HCT116 (cell line): ENCODE measurements around the gene CEP112. TPM values are rescaled to one million over a fixed set of nuclear protein-coding genes. Genes with fewer than 3 reads are reported as not detected.

Source experiments
- ATAC-seq: fragments of 200-7000 bp; cut with Tn5 transposase; 2 replicates; pipeline ENCODE4 v1.9.1; 2020; ENCODE audit warnings: mild to moderate bottlenecking, moderate library complexity
- BruUV-seq: library from RNA; stranded (reverse); fragments of 400-500 nt; replicated peaks from 2 replicates; lab custom pipeline; 2021; lab: Mats Ljungman, UMichigan
- CTCF ChIA-PET: fragments of 300-600 bp; sonication (Branson Sonifier 250); formaldehyde crosslinking; loops from one replicate; lab custom pipeline; 2021; ENCODE audit warnings: antibody characterized with exemption; lab: Charles Lee
- POLR2A ChIA-PET: fragments of 300-600, 350-600 bp; sonication (Branson Sonifier 250); formaldehyde crosslinking; loops from one replicate; lab custom pipeline; 2021; ENCODE audit warnings: antibody characterized with exemption; lab: Charles Lee
- RAD21 ChIA-PET, 2 experiments: fragments of 300-600 bp; sonication (Branson Sonifier 250); formaldehyde crosslinking; loops; one replicate each; lab custom pipeline; 2023; ENCODE audit warnings: low total read pairs in 2 of 2; ENCODE audit not compliant: uncharacterized antibody in 2 of 2, unreplicated experiment in 2 of 2, low non-redundant PET in 1 of 2; lab: Charles Lee
- DNase-seq: peaks from one replicate; pipeline ENCODE4 v3.0.0-alpha.2; 2010; ENCODE audit warnings: low read depth, low spot score
- H2AFZ ChIP-seq: fragments of 200-600 bp; shearing (Covaris generic), sonication (generic); 2 replicates; pipeline ENCODE4 v1.6.1; 2017; ENCODE audit warnings: low read depth, mixed run types, mixed read lengths, antibody characterized with exemption, low read length; ENCODE audit not compliant: poor library complexity, severe bottlenecking
- H3K27ac ChIP-seq: 2 replicates; pipeline ENCODE4 v1.5.1; 2012; ENCODE audit warnings: low read depth, low read length
- H3K27me3 ChIP-seq: fragments of 200-600 bp; sonication (generic); 2 replicates; pipeline ENCODE4 v1.6.1; 2016; ENCODE audit warnings: mixed run types, low read length, mixed read lengths; ENCODE audit not compliant: insufficient read depth
- H3K36me3 ChIP-seq, 2 experiments: fragments of 200-500 bp in 1 of 2; fragments of 200-600 bp in 1 of 2; sonication (Bioruptor generic) in 1 of 2; sonication (generic) in 1 of 2; 2 replicates each; pipeline versions ENCODE4 v1.5.1 to v1.6.1; 2014 to 2016; ENCODE audit warnings: low read length in 2 of 2, inconsistent platforms in 1 of 2, mixed read lengths in 1 of 2, mixed run types in 1 of 2; ENCODE audit not compliant: insufficient read depth in 2 of 2, control insufficient read depth in 1 of 2
- H3K4me1 ChIP-seq, 2 experiments: fragments of 200-600 bp in 1 of 2; sonication (generic) in 1 of 2; 2 replicates each; pipeline versions ENCODE4 v1.5.1 to v1.6.1; 2012 to 2017; ENCODE audit warnings: low read length in 2 of 2, inconsistent platforms in 1 of 2, mild to moderate bottlenecking in 1 of 2, mixed read lengths in 1 of 2, mixed run types in 1 of 2, moderate library complexity in 1 of 2; ENCODE audit not compliant: insufficient read depth in 2 of 2, control insufficient read depth in 1 of 2
- H3K4me2 ChIP-seq: fragments of 200-600 bp; sonication (generic); 2 replicates; pipeline ENCODE4 v1.6.1; 2017; ENCODE audit warnings: mixed run types, low read length, mixed read lengths
- H3K4me3 ChIP-seq, 2 experiments: fragments of 200-600 bp in 1 of 2; sonication (generic) in 1 of 2; replicated peaks in 1 of 2; 2 replicates each; pipeline ENCODE4 v1.5.1; 2011 to 2016; ENCODE audit warnings: low read length in 2 of 2, control low read depth in 1 of 2, low read depth in 1 of 2, mild to moderate bottlenecking in 1 of 2, mixed read lengths in 1 of 2, mixed run types in 1 of 2
- H3K79me2 ChIP-seq: fragments of 200-600 bp; sonication (generic); 2 replicates; pipeline ENCODE4 v1.6.1; 2017; ENCODE audit warnings: mild to moderate bottlenecking, mixed run types, low read length, moderate library complexity, mixed read lengths; ENCODE audit not compliant: insufficient read depth
- H3K9ac ChIP-seq: fragments of 200-600 bp; sonication (generic); 2 replicates; pipeline ENCODE4 v1.6.1; 2016; ENCODE audit warnings: low read length, mixed read lengths
- H3K9me2 ChIP-seq: fragments of 200-600 bp; sonication (generic), shearing (Covaris generic); 2 replicates; pipeline ENCODE4 v1.6.1; 2017; ENCODE audit warnings: mixed run types, mild to moderate bottlenecking, moderate library complexity; ENCODE audit not compliant: insufficient read depth
- H3K9me3 ChIP-seq, 2 experiments: fragments of 200-500 bp in 1 of 2; fragments of 200-600 bp in 1 of 2; sonication (Bioruptor generic) in 1 of 2; sonication (generic) in 1 of 2; 2 replicates each; pipeline ENCODE4 v1.6.1; 2014 to 2017; ENCODE audit warnings: low read length in 2 of 2, mixed read lengths in 2 of 2, inconsistent platforms in 1 of 2, low read depth in 1 of 2, mild to moderate bottlenecking in 1 of 2, mixed run types in 1 of 2, moderate library complexity in 1 of 2; ENCODE audit not compliant: control insufficient read depth in 1 of 2, insufficient read depth in 1 of 2
- H4K20me1 ChIP-seq: fragments of 200-600 bp; sonication (generic), shearing (Covaris generic); 2 replicates; pipeline ENCODE4 v1.6.1; 2017; ENCODE audit warnings: mixed run types, mild to moderate bottlenecking, moderate library complexity; ENCODE audit not compliant: insufficient read depth
- CBX3 ChIP-seq: IDR thresholded peaks from 2 replicates; pipeline ENCODE4 v1.6.1; 2012; ENCODE audit warnings: low read depth
- ELF1 ChIP-seq: IDR thresholded peaks from 2 replicates; pipeline ENCODE4 v1.6.1; 2012; ENCODE audit warnings: low read depth, borderline replicate concordance
- EZH2 ChIP-seq: fragments of 200-600 bp; sonication (generic); IDR thresholded peaks from 2 replicates; pipeline ENCODE4 v1.6.1; 2017; ENCODE audit warnings: antibody characterized with exemption, mixed run types
- EZH2phosphoT487 ChIP-seq: fragments of 200-600 bp; IDR thresholded peaks from 2 replicates; pipeline ENCODE4 v1.6.1; 2018; ENCODE audit warnings: antibody characterized with exemption, borderline replicate concordance
- FOSL1 ChIP-seq: IDR thresholded peaks from 2 replicates; pipeline ENCODE4 v1.6.1; 2012; ENCODE audit warnings: low read depth
- JUND ChIP-seq: IDR thresholded peaks from 2 replicates; pipeline ENCODE4 v1.6.1; 2012
- POLR2A ChIP-seq: IDR thresholded peaks from 2 replicates; pipeline ENCODE4 v1.7.0; 2011; ENCODE audit warnings: borderline replicate concordance; ENCODE audit not compliant: insufficient read depth, insufficient read length; ENCODE audit errors: extremely low read depth
- RAD21 ChIP-seq: IDR thresholded peaks from 2 replicates; pipeline ENCODE4 v1.6.1; 2012; ENCODE audit warnings: low read depth, mild to moderate bottlenecking
- SP1 ChIP-seq: IDR thresholded peaks from 2 replicates; pipeline ENCODE4 v1.6.1; 2012; ENCODE audit warnings: low read depth
- SRF ChIP-seq: IDR thresholded peaks from 2 replicates; pipeline ENCODE4 v1.6.1; 2012; ENCODE audit warnings: low read depth
- TCF7L2 ChIP-seq: IDR thresholded peaks from 2 replicates; pipeline ENCODE4 v1.7.0; 2011; ENCODE audit warnings: borderline replicate concordance, inconsistent platforms; ENCODE audit not compliant: insufficient read depth, insufficient read length; ENCODE audit errors: extremely low read depth
- YY1 ChIP-seq: IDR thresholded peaks from 2 replicates; pipeline ENCODE4 v1.6.1; 2011; ENCODE audit warnings: low read length, low read depth, moderate library complexity, mild to moderate bottlenecking; ENCODE audit not compliant: insufficient replicate concordance; ENCODE audit errors: extremely low read depth
- intact Hi-C: fragments of 100-400 bp; cut with micrococcal nuclease; formaldehyde crosslinking; loops from 2 replicates; pipeline ENCODE4 v1.10.0; 2022
- total RNA-seq: library from RNA; stranded (reverse); gene quantifications from one replicate; pipeline ENCODE4 v1.2.1, GENCODE V29; 2021; ENCODE audit not compliant: unreplicated experiment

The CEP112 gene
- total RNA-seq, 1 experiment from 2014 or later, result 10.9 TPM

GRCh38 chr17:65665966-65666365, 526.0 kb downstream of the CEP112 start:
- no peak overlapping the region for H3K27ac ChIP-seq
- ATAC-seq (no peak), DNase-seq (no peak)
- H3K4me2 ChIP-seq, result no peak overlapping the region
- ChIA-PET RAD21 (no interaction called here), CTCF (no interaction called here), POLR2A (no interaction called here)
- no peaks in the 10 kb centered on the region for H3K9me2 ChIP-seq
- no peaks in the 10 kb centered on the region for H3K9me3 ChIP-seq
- intact Hi-C loops, result no loop called here
- H3K79me2 ChIP-seq, result no peaks in the 10 kb centered on the region
- H4K20me1 ChIP-seq, result no peaks in the 10 kb centered on the region
- TF ChIP-seq RAD21 (no peak), FOSL1 (no peak), SP1 (no peak), CBX3 (no peak), POLR2A (no peak), EZH2phosphoT487 (no peak), TCF7L2 (no peak), ELF1 (no peak)
- H3K9ac ChIP-seq, result no peak overlapping the region
- no peak overlapping the region for H2AFZ ChIP-seq
- H3K4me3 ChIP-seq, result no peak overlapping the region
- no peaks in the 10 kb centered on the region for H3K27me3 ChIP-seq
- no TSS peak for BruUV-seq
- H3K4me1 ChIP-seq, result peaks cover 0 to 4% of the 10 kb centered on the region in 2 experiments; a peak in 2 of 4 replicates
- H3K36me3 ChIP-seq, result no peaks in the 10 kb centered on the region

GRCh38 chr17:65664696-65665095, 527.2 kb downstream of the CEP112 start:
- no TSS peak for BruUV-seq
- Histone ChIP-seq H3K79me2 (no peaks in the 10 kb centered on the region), H3K9me2 (no peaks in the 10 kb centered on the region), H3K4me2 (no peak overlapping the region), H3K27ac (no peak overlapping the region), H3K4me1 (peaks cover 0 to 8% of the 10 kb centered on the region in 2 experiments; a peak in 2 of 4 replicates), H3K27me3 (no peaks in the 10 kb centered on the region), H3K9me3 (no peaks in the 10 kb centered on the region), H2AFZ (no peak overlapping the region), H3K9ac (no peak overlapping the region), H3K36me3 (no peaks in the 10 kb centered on the region), H3K4me3 (no peak overlapping the region), H4K20me1 (no peaks in the 10 kb centered on the region)
- DNase-seq, result no peak
- TF ChIP-seq YY1 (no peak), EZH2 (no peak), ELF1 (no peak), SRF (no peak), JUND (no peak), EZH2phosphoT487 (no peak)
- ChIA-PET RAD21 (no interaction called here), CTCF (no interaction called here), POLR2A (no interaction called here)
- no peak for ATAC-seq
- intact Hi-C loops, result no loop called here
